BJ (cell line): ENCODE measurements around the gene SCIN. TPM values are rescaled to one million over a fixed set of nuclear protein-coding genes. Genes with fewer than 3 reads are reported as not detected.
"Not testable (repeated sequence)": the region's sequence is repeated elsewhere in the genome, so short reads cannot be mapped to it uniquely, and the experiment has no call there.

Source experiments
- CTCF ChIA-PET: fragments of 350-600 bp; formaldehyde crosslinking; extraction: SDS; loops from one replicate; lab custom pipeline; 2021; ENCODE audit warnings: antibody characterized with exemption, inconsistent platforms; lab: Yijun Ruan, JAX
- POLR2A ChIA-PET: fragments of 300-600 bp; sonication (Branson Sonifier 250); formaldehyde crosslinking; extraction: SDS; loops from one replicate; lab custom pipeline; 2021; ENCODE audit warnings: antibody characterized with exemption; lab: Charles Lee
- DNase-seq: peaks from one replicate; pipeline ENCODE4 v3.0.0-alpha.2; 2011; ENCODE audit warnings: low read depth
- H3K27me3 ChIP-seq: 2 replicates; pipeline ENCODE4 v1.6.0; 2011; ENCODE audit warnings: low read length; ENCODE audit not compliant: control insufficient read depth, insufficient read depth
- H3K36me3 ChIP-seq: 2 replicates; pipeline ENCODE4 v1.5.1; 2011; ENCODE audit warnings: low read length; ENCODE audit not compliant: control insufficient read depth, insufficient read depth
- H3K4me3 ChIP-seq: 2 replicates; pipeline ENCODE4 v1.5.1; 2011; ENCODE audit warnings: low read depth, mild to moderate bottlenecking, control low read depth, low read length
- polyA plus RNA-seq: library from polyadenylated mRNA; depleted of rRNA; stranded (reverse); fragments of >200 nt; gene quantifications from 2 replicates; pipeline ENCODE4 v1.2.3, GENCODE V29; 2011
- TF ChIP-seq, protein P1 (sequence below): IDR thresholded peaks from 2 replicates; pipeline ENCODE4 v1.5.1; 2011; ENCODE audit warnings: low read depth, mild to moderate bottlenecking, control low read depth, inconsistent platforms, low read length, moderate library complexity; ENCODE audit not compliant: insufficient read depth

SCIN gene
- polyA plus RNA-seq, 1 experiment: 0.06 TPM

DNA sequence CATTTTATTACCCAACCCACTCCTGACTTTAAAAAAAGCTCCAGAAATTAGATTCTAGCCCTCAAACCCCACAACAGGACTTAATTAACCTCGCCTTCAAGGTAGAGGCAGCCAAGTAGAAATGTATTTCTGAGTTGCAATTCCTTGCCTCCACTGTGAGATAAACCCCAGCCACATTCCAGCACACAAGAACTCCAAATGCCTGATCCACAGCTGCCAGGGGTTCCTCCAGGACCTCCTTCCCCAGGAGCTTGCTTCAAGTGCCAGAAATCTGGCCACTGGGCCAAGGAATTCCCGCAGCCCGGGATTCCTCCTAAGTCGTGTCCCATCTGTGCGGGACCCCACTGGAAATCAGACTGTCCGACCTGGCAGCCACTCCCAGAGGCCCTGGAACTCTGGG lies 91.1 kb downstream of the SCIN start:
- DNase-seq: no peak
- CTCF ChIA-PET: no interaction called here
- POLR2A ChIA-PET: no interaction called here
- H3K36me3 ChIP-seq: no peaks in the 10 kb centered on the region
- no peaks in the 10 kb centered on the region for H3K27me3 ChIP-seq
- TF ChIP-seq, protein P1, sequence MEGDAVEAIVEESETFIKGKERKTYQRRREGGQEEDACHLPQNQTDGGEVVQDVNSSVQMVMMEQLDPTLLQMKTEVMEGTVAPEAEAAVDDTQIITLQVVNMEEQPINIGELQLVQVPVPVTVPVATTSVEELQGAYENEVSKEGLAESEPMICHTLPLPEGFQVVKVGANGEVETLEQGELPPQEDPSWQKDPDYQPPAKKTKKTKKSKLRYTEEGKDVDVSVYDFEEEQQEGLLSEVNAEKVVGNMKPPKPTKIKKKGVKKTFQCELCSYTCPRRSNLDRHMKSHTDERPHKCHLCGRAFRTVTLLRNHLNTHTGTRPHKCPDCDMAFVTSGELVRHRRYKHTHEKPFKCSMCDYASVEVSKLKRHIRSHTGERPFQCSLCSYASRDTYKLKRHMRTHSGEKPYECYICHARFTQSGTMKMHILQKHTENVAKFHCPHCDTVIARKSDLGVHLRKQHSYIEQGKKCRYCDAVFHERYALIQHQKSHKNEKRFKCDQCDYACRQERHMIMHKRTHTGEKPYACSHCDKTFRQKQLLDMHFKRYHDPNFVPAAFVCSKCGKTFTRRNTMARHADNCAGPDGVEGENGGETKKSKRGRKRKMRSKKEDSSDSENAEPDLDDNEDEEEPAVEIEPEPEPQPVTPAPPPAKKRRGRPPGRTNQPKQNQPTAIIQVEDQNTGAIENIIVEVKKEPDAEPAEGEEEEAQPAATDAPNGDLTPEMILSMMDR: no peak
- H3K4me3 ChIP-seq: no peak overlapping the region

DNA sequence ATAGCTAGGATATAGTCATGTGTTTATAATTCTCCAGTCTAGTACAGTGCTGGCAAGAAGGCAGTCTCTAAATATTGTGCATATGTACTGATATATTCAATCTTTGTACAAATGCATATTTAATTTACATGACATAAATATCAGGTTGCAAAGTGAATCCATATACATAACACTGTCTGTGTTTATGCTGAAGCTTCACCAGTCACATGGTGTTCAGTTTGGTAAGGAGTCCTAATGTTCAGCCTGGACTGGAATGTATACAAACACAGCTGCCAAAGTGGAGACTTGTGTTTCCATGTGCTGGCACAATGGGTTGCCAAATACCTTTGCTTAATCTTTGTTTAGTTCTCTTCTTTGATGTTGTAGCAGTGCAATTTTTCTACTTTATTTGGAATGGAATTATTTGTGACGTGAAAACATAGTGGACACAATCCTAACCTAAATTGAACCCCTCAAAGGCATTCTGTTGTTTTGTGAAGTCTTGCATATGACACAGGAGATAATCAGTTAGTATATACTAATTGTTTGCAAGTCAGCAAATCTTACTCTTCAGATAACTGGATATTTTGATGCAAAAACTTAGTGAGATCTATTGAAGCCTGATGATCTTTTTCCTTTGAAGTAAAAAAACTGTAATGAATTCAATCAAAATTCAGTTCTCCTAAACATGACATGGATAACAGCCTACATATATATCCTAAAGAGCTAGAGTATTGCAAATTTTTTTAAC lies 99.6 kb downstream of the SCIN start:
- no peaks in the 10 kb centered on the region for H3K36me3 ChIP-seq
- H3K4me3 ChIP-seq: no peak overlapping the region
- ChIA-PET POLR2A (no interaction called here), CTCF (interaction anchor here (2.4 kb wide), 1 partner anchor 17 kb away, joined by 7 read pairs; the partner anchor contains the start of gene ARL4A)
- TF ChIP-seq, protein P1: no peak
- DNase-seq: no peak
- no peaks in the 10 kb centered on the region for H3K27me3 ChIP-seq

DNA sequence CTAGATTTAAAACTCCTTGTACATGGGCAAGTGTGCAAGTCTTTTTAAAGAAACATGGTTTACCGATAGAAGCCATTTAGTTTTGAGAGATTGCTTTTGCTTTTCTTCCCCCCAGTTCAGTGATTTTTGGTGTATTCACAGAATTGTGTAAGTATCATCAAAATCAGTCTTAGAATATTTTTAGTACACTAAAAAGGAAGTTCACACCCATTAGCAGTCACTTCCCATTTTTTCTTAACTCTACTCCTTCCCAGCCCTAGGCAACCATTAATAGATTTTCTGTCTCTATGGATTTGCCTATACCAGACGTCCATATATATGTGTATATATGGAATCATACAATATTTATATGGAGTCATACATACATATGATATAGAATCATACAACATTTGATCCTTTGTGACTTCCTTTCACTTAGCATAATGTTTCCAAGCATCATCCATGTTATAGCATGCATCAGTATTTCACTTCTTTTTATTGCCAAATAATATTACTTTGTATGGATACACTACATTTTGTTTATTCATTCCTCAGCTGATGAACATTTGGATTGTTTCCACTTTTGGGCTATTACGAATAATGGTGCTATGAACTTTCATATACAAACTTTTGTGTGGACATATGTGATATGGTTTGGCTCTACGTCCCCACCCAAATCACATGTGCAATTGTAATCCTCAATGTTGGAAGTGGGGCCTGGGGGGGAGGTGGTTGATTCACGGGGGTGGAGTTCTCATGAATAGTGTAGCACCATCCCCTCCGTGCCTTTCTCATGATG lies 100.4 kb downstream of the SCIN start:
- TF ChIP-seq, protein P1: no peak
- ChIA-PET POLR2A (no interaction called here), CTCF (interaction anchor here (2.4 kb wide), 1 partner anchor 16 kb away, joined by 7 read pairs; the partner anchor contains the start of gene ARL4A)
- no peak for DNase-seq
- H3K4me3 ChIP-seq: no peak overlapping the region
- H3K27me3 ChIP-seq: no peaks in the 10 kb centered on the region
- no peaks in the 10 kb centered on the region for H3K36me3 ChIP-seq

DNA sequence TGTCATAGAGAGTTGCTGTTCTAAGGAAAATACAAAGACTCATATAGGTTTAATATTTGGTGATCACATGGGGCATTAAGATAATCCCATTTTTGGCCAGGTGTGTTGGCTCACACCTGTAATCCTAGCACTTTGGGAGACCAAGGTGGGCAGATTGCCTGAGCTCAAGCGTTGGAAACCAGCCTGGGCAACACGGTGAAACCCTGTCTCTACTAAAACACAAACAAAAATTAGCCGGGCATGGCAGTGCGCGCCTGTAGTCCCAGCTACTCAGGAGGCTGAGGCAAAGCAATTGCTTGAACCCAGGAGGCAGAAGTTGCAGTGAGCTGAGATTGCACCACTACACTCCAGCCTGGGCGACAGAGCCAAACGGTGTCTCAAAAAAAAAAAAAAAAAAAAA lies 102.9 kb downstream of the SCIN start:
- H3K4me3 ChIP-seq, CTCF ChIA-PET, DNase-seq, H3K36me3 ChIP-seq, H3K27me3 ChIP-seq, POLR2A ChIA-PET: not testable (repeated sequence)

DNA sequence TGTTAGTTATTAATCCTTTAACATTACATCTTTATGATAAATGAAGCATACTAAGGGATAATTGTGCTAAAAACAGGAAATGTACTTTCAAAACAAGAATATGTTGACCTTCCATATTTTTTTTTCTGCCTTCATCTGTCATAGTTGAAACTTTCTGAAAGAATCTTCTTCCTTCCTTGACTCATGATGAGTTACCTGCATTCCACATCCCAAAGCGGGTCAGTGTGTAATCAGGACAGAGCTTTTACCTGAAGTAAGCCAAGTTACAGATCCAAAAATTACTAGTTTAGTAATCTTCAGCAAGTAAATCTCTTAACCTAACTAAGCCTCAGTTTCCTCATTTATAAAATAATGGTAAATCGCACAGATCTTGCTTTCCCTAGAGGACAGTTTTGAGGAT lies 103.5 kb downstream of the SCIN start:
- DNase-seq: no peak
- H3K36me3 ChIP-seq: no peaks in the 10 kb centered on the region
- TF ChIP-seq, protein P1: no peak
- H3K4me3 ChIP-seq: no peak overlapping the region
- CTCF ChIA-PET: interaction anchor here (1.2 to 1.7 kb wide), 2 partner anchors 43 to 442 kb away, joined by 3 to 4 read pairs; no protein-coding TSS in a partner anchor
- POLR2A ChIA-PET: no interaction called here
- H3K27me3 ChIP-seq: no peaks in the 10 kb centered on the region
